Bronchial epithelial cell (primary cell): ENCODE results near the gene EEA1. TPM values are rescaled to one million over a fixed set of nuclear protein-coding genes. Genes with fewer than 3 reads are reported as not detected.

Source experiments
- DNase-seq: peaks from one replicate; pipeline ENCODE4 v3.0.0-alpha.2; 2010; ENCODE audit warnings: low read depth
- FAIRE-seq: peaks from 2 replicates; lab custom pipeline; 2011; peaks lifted over from hg19 to GRCh38; lab: Jason Lieb, UNC
- H3K27me3 ChIP-seq: 2 replicates; pipeline ENCODE4 v1.5.1; 2011; ENCODE audit warnings: low read length; ENCODE audit not compliant: control insufficient read depth, insufficient read depth
- H3K36me3 ChIP-seq: 2 replicates; pipeline ENCODE4 v1.5.1; 2011; ENCODE audit warnings: low read length; ENCODE audit not compliant: control insufficient read depth, insufficient read depth
- H3K4me3 ChIP-seq: 2 replicates; pipeline ENCODE4 v1.5.1; 2011; ENCODE audit warnings: mild to moderate bottlenecking, low read depth, low read length, control low read depth
- total RNA-seq: library from RNA; depleted of rRNA; stranded (reverse); fragments of >200 nt; gene quantifications from 2 replicates; pipeline ENCODE4 v1.2.1, GENCODE V29; 2014
- TF ChIP-seq, protein P1 (sequence below): IDR thresholded peaks from 2 replicates; pipeline ENCODE4 v1.5.1; 2011; ENCODE audit warnings: mild to moderate bottlenecking, moderate library complexity, low read length, control low read depth, inconsistent platforms; ENCODE audit not compliant: insufficient read depth, severe bottlenecking

EEA1 gene
- total RNA-seq, 1 donor from 2014 or later, result 8.4 TPM

DNA sequence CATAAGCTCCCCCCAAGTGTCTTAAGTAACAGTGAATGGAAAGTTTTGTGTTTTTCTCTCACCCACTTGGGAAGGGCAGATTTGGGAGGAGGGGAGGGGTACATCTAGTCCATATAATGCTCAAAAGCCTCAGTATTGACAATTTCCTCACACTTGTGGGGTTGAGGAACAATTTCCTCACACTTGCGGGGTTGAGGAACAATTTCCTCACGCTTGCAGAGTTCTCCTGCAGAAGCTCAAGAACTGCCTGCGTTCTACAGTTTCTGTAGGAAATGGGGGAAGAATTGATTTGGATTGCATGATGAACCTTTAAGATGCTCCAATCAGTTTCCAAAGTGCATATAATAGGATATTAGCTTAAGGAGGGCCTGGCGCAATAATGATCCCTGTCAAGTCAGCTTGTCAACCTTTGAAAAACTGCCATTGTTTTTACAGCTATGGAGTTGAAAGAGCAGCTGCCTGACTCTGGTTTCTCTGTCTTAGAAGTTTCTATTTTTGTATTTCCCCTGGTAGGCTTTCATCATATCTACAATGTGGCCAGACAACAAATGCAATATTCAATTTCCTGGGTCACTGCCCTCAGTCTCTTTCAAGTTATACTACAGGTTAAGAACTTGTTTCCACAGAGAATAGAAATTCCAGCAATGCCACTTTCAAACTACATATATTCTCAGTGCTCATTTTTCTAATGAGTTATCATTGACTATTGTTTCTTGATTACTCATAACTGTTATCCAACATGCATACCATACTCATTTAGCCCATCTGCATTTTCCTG, 159.8 kb downstream of the EEA1 start:
- Histone ChIP-seq H3K36me3 (no peaks in the 10 kb centered on the region), H3K27me3 (no peaks in the 10 kb centered on the region), H3K4me3 (no peak overlapping the region)
- DNase-seq, result peak; percentile 31
- TF ChIP-seq, protein P1, sequence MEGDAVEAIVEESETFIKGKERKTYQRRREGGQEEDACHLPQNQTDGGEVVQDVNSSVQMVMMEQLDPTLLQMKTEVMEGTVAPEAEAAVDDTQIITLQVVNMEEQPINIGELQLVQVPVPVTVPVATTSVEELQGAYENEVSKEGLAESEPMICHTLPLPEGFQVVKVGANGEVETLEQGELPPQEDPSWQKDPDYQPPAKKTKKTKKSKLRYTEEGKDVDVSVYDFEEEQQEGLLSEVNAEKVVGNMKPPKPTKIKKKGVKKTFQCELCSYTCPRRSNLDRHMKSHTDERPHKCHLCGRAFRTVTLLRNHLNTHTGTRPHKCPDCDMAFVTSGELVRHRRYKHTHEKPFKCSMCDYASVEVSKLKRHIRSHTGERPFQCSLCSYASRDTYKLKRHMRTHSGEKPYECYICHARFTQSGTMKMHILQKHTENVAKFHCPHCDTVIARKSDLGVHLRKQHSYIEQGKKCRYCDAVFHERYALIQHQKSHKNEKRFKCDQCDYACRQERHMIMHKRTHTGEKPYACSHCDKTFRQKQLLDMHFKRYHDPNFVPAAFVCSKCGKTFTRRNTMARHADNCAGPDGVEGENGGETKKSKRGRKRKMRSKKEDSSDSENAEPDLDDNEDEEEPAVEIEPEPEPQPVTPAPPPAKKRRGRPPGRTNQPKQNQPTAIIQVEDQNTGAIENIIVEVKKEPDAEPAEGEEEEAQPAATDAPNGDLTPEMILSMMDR, result no peak
- no peak for FAIRE-seq

DNA sequence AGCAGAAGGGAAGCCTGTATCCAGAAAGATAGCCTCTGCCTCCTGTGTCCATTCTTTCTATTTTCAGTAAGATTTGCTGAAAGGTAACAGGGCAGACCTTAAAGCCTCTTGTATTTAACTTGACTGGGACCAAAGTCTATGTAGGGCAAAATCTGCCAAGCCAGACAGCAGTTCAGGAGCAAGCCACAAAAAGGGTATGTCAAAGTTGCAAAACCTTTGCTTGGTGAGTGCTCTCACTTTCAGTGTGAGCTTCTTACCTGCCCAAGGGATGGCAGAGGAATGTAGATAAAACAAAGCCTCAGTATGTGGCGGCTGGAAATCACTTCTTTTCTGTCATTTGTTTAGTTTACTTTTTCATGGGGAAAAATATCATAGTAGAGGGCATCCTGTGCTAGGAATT, 163.2 kb downstream of the EEA1 start:
- Histone ChIP-seq H3K27me3 (no peaks in the 10 kb centered on the region), H3K4me3 (no peak overlapping the region), H3K36me3 (no peaks in the 10 kb centered on the region)
- no peak for DNase-seq
- TF ChIP-seq, protein P1, result no peak
- FAIRE-seq, result no peak

DNA sequence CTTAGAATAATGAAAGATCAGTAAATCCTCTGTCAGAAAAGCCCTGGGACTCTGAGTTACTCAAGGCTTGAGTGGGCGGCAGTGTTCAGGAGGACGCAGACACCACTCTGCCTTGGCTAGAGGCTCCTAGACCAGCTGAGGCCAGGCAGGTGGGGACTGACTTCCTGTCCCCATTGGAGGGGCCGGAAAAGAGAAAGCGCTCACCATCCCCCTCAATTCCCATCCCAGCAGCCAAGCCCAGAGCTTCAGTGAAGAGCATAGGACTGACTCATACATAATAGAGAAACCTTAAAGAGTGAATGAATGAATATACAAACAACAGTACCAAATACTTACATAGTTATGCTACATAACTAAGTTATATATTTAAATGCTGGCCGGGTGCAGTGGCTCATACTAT, 164.3 kb downstream of the EEA1 start:
- FAIRE-seq (no peak), DNase-seq (no peak)
- Histone ChIP-seq H3K4me3 (no peak overlapping the region), H3K36me3 (no peaks in the 10 kb centered on the region), H3K27me3 (no peaks in the 10 kb centered on the region)
- TF ChIP-seq, protein P1, result no peak

DNA sequence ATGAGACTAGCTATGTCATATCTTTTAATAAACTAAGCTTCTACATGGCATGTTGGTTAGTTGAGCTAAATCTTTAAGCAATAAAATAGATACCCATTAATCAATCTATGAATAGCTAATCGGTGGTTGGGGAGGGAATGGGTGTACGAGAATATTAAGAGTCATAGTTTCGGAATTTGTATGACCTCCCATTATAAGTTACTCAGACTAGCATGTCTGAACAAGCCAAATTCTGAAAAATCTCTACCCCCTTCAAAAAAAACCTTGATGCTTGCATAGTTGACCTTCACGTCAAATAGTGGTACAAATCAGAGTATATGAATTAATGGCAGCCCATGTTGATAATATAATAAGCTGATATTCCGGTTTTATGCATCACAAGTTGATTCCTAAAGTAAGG, 166.3 kb downstream of the EEA1 start:
- no peak overlapping the region for H3K4me3 ChIP-seq
- FAIRE-seq (no peak), DNase-seq (peak; percentile 65)
- H3K27me3 ChIP-seq, result no peaks in the 10 kb centered on the region
- H3K36me3 ChIP-seq, result no peaks in the 10 kb centered on the region
- TF ChIP-seq, protein P1, result no peak

DNA sequence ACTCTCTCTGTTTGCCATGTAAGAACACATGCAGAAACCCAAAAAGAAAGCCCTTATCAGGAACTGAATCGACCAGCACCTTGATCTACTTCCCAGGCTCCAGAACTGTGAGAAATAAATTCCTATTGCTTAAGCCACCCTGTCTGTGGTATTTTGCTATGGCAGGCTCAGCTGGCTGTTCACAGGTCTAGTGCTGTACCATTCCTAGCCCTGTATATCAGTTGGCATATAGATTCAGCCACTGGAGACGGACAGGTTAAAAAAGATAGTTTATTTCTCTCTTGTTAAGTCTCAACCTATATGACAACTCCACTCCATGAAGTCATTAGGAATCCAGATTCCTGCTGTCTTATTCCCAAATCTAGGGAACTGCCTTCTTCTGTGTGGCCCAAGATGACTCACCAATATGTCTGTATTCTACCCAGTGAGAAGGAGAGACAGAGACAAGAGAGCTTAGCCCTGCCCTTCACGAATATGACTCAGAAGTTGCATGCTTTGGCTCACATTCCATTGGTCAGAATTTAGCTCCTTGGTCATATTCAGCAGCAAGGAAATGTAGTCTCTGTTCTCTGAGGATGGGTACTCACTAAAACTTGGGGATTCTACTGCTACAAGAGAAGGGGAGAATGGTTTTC, 169.3 kb downstream of the EEA1 start:
- H3K36me3 ChIP-seq, result no peaks in the 10 kb centered on the region
- no peaks in the 10 kb centered on the region for H3K27me3 ChIP-seq
- no peak overlapping the region for H3K4me3 ChIP-seq
- DNase-seq (peak; percentile 97), FAIRE-seq (no peak)
- TF ChIP-seq, protein P1, result no peak
